Activated naive CD8-positive, alpha-beta T cell treated with anti-CD3 and anti-CD28 coated beads, Interleukin-2, amount 50 U/mL, for 24 hours (primary cell): ENCODE measurements around the gene ACTR1B.
"Not testable (repeated sequence)": the region's sequence is repeated elsewhere in the genome, so short reads cannot be mapped to it uniquely, and the experiment has no call there.

Experiments
- ATAC-seq: fragments of 150-1000 bp; cut with Tn5 transposase; one replicate; pipeline ENCODE4 v1.10.0; 2021
- DNase-seq: peaks from one replicate; pipeline ENCODE4 v3.0.0; 2021
- H3K27ac Mint-ChIP-seq: one replicate; pipeline ENCODE4 v1.8.0; 2021; ENCODE audit warnings: mild to moderate bottlenecking, mixed read lengths
- H3K27me3 Mint-ChIP-seq: one replicate; pipeline ENCODE4 v1.8.0; 2021; ENCODE audit warnings: mixed read lengths
- H3K36me3 Mint-ChIP-seq: one replicate; pipeline ENCODE4 v1.8.0; 2021; ENCODE audit warnings: low read depth, mixed read lengths
- H3K4me1 Mint-ChIP-seq: one replicate; pipeline ENCODE4 v1.8.0; 2021; ENCODE audit warnings: mixed read lengths
- H3K4me3 Mint-ChIP-seq: one replicate; pipeline ENCODE4 v1.8.0; 2021; ENCODE audit warnings: mild to moderate bottlenecking, moderate library complexity, mixed read lengths
- H3K9me3 Mint-ChIP-seq: one replicate; pipeline ENCODE4 v1.8.0; 2021; ENCODE audit warnings: mixed read lengths

The ACTR1B gene

DNA sequence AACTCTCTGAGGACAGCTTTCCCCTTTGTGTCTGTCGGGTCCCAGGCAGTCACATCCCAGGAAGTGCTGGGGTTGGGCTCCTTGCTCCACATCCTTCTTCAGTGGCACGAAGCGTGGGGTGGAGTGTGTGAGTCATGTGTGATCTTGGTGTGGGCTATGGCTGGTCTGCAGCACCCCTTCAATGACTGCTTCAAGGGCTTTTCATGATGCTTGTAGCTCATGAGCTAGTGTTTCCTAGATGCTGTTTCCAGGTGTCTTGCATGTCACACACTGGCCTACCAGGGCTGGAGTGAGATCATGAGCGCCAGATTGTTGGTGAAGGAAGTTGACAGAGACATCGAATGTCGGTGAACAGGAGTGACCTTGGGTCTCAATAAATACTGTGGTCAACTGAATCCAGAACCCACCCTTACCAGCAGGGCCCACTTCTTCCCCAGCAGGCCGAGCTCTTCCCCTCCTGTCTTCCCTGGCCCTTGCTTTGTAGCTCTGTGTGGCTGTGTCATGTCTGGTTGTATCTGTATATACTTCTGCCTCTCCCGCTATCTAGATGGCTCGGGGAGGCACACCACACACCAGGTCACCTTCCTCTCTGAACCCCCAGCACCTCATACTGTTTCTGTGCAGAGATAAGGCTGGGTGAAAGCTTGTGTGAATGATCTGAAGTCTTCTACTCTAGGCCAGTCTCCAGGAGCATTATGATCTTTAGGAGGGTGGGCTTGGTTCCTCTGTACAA lies 9.5 kb upstream of the ACTR1B start:
- Mint-ChIP-seq H3K27me3 (no peaks in the 10 kb centered on the region), H3K36me3 (peaks cover 10% of the 10 kb centered on the region), H3K4me3 (peak overlapping the region; percentile 69), H3K4me1 (peaks cover 48% of the 10 kb centered on the region), H3K9me3 (no peaks in the 10 kb centered on the region), H3K27ac (peak overlapping the region; percentile 97)
- ATAC-seq (peak; percentile 89), DNase-seq (peak; percentile 63)

DNA sequence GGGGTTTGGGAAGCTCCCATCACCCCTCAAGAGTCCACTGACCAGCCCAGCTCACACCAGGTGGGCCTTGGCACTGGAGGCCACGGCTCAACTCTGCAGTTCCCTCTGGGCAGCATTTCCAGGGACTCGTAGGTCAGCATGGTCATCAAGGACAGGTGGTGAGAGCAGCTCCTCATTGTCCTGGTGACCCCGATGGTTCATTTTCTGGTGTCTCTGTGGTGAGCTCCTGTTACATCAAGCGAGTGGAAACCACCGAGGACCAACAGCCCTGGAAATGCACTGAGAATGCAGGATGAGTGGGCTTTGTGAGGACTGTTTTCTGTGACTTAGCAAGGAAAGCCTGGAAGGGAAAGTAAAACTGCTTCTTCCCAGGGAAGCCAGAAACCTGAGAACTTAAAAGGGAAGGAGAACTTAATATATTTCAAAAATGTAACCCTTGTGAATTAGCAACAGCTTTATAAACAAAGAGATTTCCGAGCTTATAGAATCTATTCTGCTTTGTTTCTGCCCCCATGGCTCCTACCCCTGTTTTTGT lies 8.8 kb upstream of the ACTR1B start:
- Mint-ChIP-seq H3K27ac (peak overlapping the region; percentile 97), H3K36me3 (peaks cover 11% of the 10 kb centered on the region), H3K4me1 (peaks cover 45% of the 10 kb centered on the region), H3K4me3 (peak overlapping the region; percentile 69)
- H3K9me3 Mint-ChIP-seq, H3K27me3 Mint-ChIP-seq, ATAC-seq, DNase-seq: not testable (repeated sequence)

DNA sequence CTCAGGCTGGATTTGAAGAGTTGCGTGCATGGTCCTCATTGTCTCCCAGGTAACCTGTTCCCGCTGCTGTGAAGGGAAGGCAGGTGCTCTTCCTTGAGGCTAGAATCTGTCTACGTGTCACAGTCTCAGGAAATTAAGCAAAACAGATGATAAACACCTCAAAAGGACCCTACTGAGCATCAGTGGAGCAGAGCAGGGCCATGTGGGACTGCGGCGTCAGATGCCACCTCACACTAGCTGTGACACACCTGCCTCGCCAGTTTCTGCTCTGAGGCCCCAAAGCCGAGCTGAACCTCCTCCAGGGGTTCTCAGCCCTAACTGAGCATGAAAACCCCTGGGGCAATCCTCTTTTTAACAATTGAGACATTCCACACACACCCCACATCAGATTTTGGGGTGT lies 7.7 kb upstream of the ACTR1B start:
- H3K4me3 Mint-ChIP-seq, result no peak overlapping the region
- DNase-seq (no peak), ATAC-seq (no peak)
- H3K27me3 Mint-ChIP-seq, result no peaks in the 10 kb centered on the region
- peak overlapping the region; percentile 40 for H3K27ac Mint-ChIP-seq
- no peaks in the 10 kb centered on the region for H3K9me3 Mint-ChIP-seq
- H3K4me1 Mint-ChIP-seq, result peaks cover 40% of the 10 kb centered on the region
- peaks cover 10% of the 10 kb centered on the region for H3K36me3 Mint-ChIP-seq

DNA sequence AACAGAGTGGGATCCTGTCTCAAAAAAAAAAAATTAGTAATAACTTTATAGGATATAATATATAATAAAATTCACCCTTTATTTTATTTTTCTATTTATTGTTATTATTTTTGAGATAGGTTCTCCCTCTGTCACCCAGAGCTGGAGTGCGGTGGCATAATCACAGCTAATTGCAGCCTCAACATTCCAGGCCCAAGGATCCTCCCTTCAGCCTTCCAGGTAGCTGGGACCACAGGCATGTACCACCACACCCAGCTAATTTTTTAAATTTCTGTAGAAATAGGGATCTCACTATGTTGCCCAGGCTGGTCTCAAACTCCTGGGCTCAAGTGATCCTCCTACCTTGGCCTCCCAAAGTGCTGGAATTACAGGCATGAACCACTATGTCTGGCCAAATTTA lies 6.6 kb upstream of the ACTR1B start:
- Mint-ChIP-seq H3K9me3 (no peaks in the 10 kb centered on the region), H3K36me3 (peaks cover 10% of the 10 kb centered on the region), H3K27me3 (no peaks in the 10 kb centered on the region), H3K27ac (no peak overlapping the region), H3K4me1 (peaks cover 33% of the 10 kb centered on the region), H3K4me3 (no peak overlapping the region)
- DNase-seq, result no peak
- no peak for ATAC-seq

DNA sequence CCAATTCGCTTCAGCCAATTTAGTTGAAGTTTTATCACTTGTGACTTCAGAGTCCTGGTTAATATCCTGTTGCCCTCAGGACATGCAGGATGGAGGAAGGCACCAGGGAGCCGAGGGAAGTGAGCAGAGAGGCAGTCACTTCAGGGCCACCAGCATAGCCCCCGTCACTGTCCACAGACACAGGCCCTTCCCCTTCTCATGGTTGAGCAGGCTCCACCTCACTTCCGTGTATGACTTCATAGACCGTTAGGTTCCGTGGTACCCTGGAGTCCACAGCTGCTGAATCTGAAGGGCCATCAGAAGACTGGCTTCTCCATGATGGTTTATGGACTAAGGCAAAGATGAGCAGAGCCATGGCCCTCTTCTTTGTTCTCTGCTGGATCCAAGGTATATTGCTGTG lies 5.6 kb upstream of the ACTR1B start, which contains the start of gene C2orf92:
TSS of gene C2orf92 (plus strand) at position 266 of the 400 bp plus-strand sequence. CDS start at position 342, 76 bp downstream.
- H3K27ac Mint-ChIP-seq, result no peak within 1 kb of the TSS
- no peaks in the 10 kb centered on the region for H3K9me3 Mint-ChIP-seq
- no peak within 1 kb of the TSS for H3K4me3 Mint-ChIP-seq
- peaks cover 10% of the 10 kb centered on the region for H3K36me3 Mint-ChIP-seq
- H3K27me3 Mint-ChIP-seq, result no peaks in the 10 kb centered on the region
- ATAC-seq, result no peak
- peaks cover 31% of the 10 kb centered on the region for H3K4me1 Mint-ChIP-seq
- no peak for DNase-seq

DNA sequence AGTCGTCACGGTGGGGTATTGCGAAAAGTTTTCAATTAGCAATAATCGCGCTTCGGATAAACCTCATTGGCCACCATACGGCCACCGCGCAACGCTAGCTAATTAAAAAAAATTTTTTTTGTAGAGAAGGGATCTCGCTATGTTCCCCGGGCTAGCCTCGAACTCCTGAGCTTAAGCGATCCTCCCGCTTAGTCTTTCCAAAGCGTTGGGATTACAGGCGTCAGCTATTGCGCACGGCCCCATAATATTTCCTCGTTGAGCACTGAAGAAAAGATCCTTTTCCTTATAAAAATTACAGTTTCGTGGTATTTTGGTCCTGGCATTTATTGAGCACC lies 759 bp upstream of the ACTR1B start:
- peaks cover 39% of the 10 kb centered on the region for H3K4me1 Mint-ChIP-seq
- H3K9me3 Mint-ChIP-seq, result no peaks in the 10 kb centered on the region
- H3K36me3 Mint-ChIP-seq, result peaks cover 18% of the 10 kb centered on the region
- DNase-seq (peak; percentile 34), ATAC-seq (no peak)
- H3K27ac Mint-ChIP-seq, result peak overlapping the region; percentile 96
- H3K4me3 Mint-ChIP-seq, result peak overlapping the region; percentile 88
- H3K27me3 Mint-ChIP-seq, result no peaks in the 10 kb centered on the region

DNA sequence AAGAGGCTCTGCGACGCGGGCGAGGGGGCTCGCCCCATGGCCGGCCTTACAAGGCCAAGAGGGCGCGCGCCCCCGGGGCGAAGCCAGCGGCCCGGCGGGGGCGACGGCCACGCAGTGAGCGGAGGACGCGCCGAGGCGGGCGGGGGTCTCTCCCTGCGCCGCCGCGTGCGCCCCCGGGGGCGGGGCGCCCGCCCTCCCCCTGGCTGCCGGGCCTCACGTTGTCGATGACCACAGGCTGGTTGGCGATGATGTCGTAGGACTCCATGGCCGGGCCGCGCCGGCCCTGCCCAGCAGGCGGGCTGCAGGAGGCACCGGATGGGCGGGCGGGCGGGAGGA lies 250 bp downstream of the ACTR1B start:
- H3K27me3 Mint-ChIP-seq, result no peaks in the 10 kb centered on the region
- ATAC-seq, result no peak
- H3K4me1 Mint-ChIP-seq, result peaks cover 39% of the 10 kb centered on the region

DNA sequence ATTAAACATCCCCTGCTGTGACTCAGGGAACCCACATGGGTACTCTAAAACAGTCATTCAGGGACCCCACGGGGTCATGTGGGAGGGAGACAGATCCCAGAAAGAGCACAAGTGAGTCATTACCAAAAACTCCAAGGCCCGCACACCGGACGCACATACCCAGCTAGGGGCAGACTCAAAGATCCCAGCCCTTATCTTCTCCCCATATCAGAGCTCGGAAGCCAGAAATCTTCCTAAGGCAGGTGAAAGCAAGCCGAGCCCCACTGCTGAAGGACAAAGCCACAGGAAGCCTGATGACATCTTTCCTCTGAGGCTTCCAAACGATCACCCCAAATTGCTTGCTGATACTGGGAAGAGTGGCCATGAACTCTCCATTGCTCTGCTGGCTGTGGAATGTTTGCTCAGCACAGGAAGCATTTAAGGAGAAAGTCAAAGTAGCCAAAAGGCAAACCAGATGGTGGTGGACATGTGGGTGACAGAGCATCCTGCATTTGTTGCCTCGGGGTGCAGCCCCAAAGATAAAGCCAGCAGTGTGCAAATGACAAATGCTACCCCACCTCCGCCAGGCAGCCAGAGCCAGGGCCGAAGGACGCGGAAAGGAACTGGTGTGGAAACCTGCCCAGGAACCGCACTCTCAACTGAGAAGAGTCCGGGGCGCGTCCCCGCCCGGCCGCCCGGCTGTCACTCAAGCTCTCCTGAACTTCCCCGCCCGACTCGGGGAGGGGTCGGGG lies 784 bp downstream of the ACTR1B start:
- Mint-ChIP-seq H3K4me1 (peaks cover 39% of the 10 kb centered on the region), H3K36me3 (peaks cover 25% of the 10 kb centered on the region), H3K27me3 (no peaks in the 10 kb centered on the region), H3K4me3 (peak overlapping the region; percentile 94), H3K9me3 (no peaks in the 10 kb centered on the region), H3K27ac (peak overlapping the region; percentile 98)
- DNase-seq (peak; percentile 82), ATAC-seq (peak; percentile 84)

More for the DNA sequence above, 250 bp downstream of the ACTR1B start:
- H3K4me3 Mint-ChIP-seq, result peak overlapping the region; percentile 94
- no peak for DNase-seq
- H3K27ac Mint-ChIP-seq, result peak overlapping the region; percentile 98
- H3K36me3 Mint-ChIP-seq, result peaks cover 20% of the 10 kb centered on the region
- H3K9me3 Mint-ChIP-seq, result no peaks in the 10 kb centered on the region

DNA sequence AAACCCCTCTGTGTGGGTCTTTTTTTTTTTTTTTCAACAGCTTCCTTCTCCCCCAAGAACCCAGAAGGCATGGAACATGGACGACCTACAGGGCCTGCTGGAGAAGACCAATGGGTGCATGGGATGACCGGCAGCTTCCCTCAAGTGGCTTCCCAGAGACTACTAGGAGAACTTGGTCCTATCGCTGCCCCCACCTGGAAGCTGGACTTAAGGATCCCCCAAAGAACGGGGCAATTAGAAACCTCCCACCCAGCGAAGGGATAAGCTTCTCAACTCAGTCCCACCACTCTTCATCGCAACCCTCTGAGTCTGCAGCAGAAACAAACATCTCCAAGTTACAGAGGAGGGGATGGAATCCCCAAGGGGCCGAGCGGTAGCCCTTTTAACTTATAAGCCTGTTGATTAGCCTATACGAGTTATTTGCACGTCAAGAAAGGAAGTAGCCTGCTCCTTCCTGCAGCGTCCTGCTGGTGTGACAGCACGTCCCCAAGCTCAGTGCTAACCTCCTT lies 1.4 kb downstream of the ACTR1B start:
- H3K27me3 Mint-ChIP-seq, result no peaks in the 10 kb centered on the region
- peaks cover 23% of the 10 kb centered on the region for H3K36me3 Mint-ChIP-seq
- peaks cover 39% of the 10 kb centered on the region for H3K4me1 Mint-ChIP-seq
- DNase-seq (no peak), ATAC-seq (no peak)
- H3K27ac Mint-ChIP-seq, result peak overlapping the region; percentile 98
- peak overlapping the region; percentile 94 for H3K4me3 Mint-ChIP-seq
- no peaks in the 10 kb centered on the region for H3K9me3 Mint-ChIP-seq

DNA sequence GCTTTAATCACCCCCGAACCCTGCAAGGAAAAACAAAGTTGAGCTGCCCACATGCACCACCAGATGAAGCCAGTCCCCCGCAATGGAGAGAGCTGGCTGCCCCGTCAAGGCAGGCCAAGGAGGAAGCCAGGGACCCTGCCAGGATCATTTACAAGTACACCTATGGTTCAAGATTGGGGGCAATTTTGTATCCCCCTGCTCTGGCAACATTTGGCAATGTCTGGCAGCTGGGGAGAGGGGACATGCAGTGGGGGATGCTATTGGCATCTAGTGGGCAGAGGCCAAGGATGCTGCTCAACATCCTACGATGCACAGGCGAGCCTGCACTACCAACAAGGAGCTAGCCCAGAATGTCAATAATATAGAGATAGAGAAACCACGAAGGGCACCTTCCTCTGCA lies 1.9 kb downstream of the ACTR1B start:
- Mint-ChIP-seq H3K27me3 (no peaks in the 10 kb centered on the region), H3K27ac (peak overlapping the region; percentile 98), H3K9me3 (no peaks in the 10 kb centered on the region), H3K4me3 (peak overlapping the region; percentile 94), H3K4me1 (peaks cover 39% of the 10 kb centered on the region), H3K36me3 (peaks cover 24% of the 10 kb centered on the region)
- ATAC-seq (no peak), DNase-seq (no peak)

DNA sequence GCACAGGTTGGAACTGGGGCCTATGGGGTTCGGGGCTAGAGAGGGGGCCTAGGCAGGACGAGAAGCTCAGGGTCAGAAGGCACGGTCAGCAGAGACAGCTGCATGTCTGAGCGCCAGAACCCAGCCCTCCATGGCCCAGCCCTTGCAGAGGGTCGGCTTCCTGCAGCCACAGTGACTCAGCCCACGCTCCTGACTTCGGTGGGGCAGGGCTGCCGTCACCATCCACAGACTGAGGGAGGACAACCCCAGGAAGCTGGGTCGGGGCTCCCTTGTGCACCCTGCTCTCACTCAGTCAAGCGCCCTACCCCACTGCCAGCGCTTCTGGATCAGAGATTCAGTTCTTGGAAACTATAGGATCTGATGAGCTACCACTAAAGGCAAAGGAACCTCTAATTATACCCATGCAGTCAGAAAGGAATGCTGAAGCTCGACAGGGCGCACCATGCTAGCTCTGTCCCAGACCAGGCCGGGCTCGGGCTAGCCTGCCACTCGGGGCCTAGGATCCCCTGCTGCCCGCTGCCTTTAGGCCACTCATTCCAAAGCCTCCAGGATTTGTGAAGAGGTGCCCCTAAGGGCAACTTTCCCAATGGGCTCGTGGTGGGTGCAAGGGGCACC lies 3.0 kb downstream of the ACTR1B start:
- H3K4me1 Mint-ChIP-seq, result peaks cover 39% of the 10 kb centered on the region
- peak overlapping the region; percentile 62 for H3K27ac Mint-ChIP-seq
- peaks cover 28% of the 10 kb centered on the region for H3K36me3 Mint-ChIP-seq
- H3K9me3 Mint-ChIP-seq, result no peaks in the 10 kb centered on the region
- no peak for ATAC-seq
- H3K27me3 Mint-ChIP-seq, result no peaks in the 10 kb centered on the region
- DNase-seq, result no peak
- H3K4me3 Mint-ChIP-seq, result peak overlapping the region; percentile 94

DNA sequence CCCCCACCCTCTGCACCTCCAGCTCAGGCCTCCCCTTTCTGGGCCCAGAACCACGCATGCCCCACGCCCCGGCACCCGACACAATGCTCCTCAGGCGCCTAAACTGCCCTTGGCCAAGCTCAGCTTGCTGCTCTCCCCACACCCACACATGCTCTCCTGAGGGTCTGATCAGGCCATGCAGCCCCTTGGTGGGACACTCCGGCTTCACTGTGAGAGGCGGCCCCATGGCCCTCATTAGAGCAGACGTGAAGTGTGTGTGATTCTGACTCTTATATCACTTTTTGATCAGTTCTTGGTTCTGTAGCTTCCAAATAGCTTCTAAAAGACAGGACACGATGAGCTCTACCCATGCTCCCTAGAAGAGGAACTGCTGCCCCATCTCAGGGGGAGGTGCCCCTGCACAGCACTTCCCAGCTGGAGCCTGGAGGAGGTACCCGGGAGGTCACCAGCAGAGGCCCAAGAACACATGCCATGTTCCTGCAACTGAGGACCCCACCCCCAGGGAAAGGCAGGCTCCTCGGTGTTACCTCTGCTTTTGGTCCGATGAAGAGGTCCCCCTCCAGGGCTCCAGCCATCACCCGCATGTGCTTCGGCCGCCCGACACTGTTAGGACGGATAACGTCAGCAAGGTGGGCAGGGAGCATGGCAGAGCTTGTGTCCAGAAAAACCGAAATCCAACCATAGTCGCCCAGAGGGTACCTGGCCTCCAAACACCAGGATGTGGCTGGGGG lies 3.6 kb downstream of the ACTR1B start:
- no peak for ATAC-seq
- H3K27me3 Mint-ChIP-seq, result no peaks in the 10 kb centered on the region
- peaks cover 42% of the 10 kb centered on the region for H3K4me1 Mint-ChIP-seq
- no peak for DNase-seq
- no peak overlapping the region for H3K4me3 Mint-ChIP-seq
- H3K27ac Mint-ChIP-seq, result peak overlapping the region; percentile 35
- no peaks in the 10 kb centered on the region for H3K9me3 Mint-ChIP-seq
- H3K36me3 Mint-ChIP-seq, result peaks cover 32% of the 10 kb centered on the region

DNA sequence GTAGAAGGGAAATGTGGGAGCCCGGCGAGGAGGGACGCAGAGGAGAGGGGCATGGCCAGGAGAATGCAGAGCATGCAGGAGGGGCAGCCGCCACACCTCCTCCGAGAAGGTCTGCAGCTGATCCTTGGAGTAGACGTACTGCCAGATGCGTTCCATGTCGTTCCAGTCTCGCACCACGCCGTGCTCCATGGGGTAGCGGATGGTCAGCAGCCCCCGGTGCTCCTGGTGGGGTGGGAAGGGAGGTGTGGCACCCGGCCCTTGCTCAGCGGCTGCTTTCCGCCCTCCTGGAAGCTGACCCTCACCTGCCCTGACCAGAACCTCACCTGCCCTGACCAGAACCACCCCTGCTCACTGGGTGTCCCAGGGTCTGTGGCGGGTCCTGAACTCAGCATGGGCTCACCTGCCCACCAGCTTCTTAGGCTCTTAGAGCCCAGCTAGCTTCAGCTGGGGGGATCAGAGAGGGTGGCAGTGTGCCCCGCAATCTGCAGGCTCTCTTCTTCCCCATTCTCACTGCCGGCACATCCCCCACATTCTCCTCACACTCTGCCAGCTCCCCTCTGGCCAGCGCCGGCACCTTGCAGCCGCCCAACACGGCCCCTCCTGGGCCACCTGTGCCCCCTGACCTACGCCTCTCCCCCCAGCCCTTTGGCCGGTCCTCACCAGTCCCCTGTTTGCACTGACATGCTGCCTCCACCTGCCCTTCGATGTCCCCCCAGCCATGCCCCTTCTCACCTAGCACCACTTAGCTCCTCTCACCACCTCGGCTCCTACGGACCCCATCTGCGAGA lies 4.4 kb downstream of the ACTR1B start:
- ATAC-seq (no peak), DNase-seq (no peak)
- no peak overlapping the region for H3K4me3 Mint-ChIP-seq
- peaks cover 38% of the 10 kb centered on the region for H3K36me3 Mint-ChIP-seq
- no peaks in the 10 kb centered on the region for H3K27me3 Mint-ChIP-seq
- H3K9me3 Mint-ChIP-seq, result no peaks in the 10 kb centered on the region
- H3K4me1 Mint-ChIP-seq, result peaks cover 42% of the 10 kb centered on the region
- peak overlapping the region; percentile 35 for H3K27ac Mint-ChIP-seq
